Adrenal gland (tissue), 5 donors: ENCODE data around the gene ARHGAP22.

Experiments
- CTCF ChIP-seq, 6 experiments: fragments of 450-650 bp in 4 of 6; fragments of 200-600 bp in 2 of 6; sonication (generic) in 1 of 6; IDR thresholded peaks; 1 replicate in 5 of 6; 2 replicates in 1 of 6; pipeline versions ENCODE4 v1.5.1 to v1.8.0; 2016 to 2021; ENCODE audit warnings: antibody characterized with exemption in 6 of 6, mild to moderate bottlenecking in 2 of 6, moderate library complexity in 1 of 6
- POLR2A ChIP-seq, 2 donors: fragments of 450-650 bp; IDR thresholded peaks; one replicate each; pipeline ENCODE4 v1.6.1; 2017; ENCODE audit warnings: antibody characterized with exemption in 2 of 2, mild to moderate bottlenecking in 2 of 2, moderate library complexity in 1 of 2
- donor health status: DM: no; HTN: no; CAD: no.

DNA sequence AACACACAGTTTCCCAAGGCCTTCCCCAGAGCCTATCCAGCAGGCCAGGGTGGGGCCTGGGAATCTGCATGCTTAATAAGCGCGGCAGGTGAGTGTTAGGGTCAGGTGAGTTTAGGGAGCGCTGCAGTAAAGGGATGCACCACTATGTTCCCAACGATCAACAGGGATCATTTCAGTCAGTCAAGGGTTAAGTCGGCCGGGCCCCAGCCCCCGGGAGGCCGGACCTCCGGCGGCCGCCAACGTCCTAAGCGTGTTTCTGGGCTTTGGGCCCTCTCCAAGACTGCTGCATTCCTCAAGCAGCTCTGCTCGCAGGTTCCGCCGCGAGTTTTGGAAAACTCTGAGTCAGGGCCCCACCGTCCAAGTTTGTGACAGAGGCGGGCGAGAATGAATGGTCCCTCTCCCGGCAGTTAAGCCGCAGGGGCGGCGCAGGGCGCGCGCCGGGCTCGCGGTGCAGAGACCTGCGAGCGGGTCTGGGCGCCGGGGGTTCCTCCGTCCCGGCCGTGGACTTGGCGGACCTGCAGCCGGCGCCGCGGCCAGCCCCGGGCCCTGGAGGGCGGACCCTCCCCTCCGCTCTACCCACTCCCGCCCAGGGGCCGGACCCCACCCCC is 81.6 kb downstream of the ARHGAP22 start:
- TF ChIP-seq POLR2A (IDR thresholded peaks at IDR 0.05) (no peak), CTCF (IDR thresholded peaks at IDR 0.05) (no peak)
